WTC11 (cell line): ENCODE results near the gene KLK6. TPM values are rescaled to one million over a fixed set of nuclear protein-coding genes. Genes with fewer than 3 reads are reported as not detected.

Experiments used
- ARID4B ChIP-seq: sonication (generic); formaldehyde crosslinking; IDR thresholded peaks from 2 replicates; pipeline ENCODE4 v1.8.0; 2023; ENCODE audit warnings: missing genetic modification reagents, mild to moderate bottlenecking, borderline replicate concordance
- ATF1 ChIP-seq: sonication (generic); formaldehyde crosslinking; IDR thresholded peaks from 2 replicates; pipeline ENCODE4 v1.8.1; 2023; ENCODE audit warnings: mild to moderate bottlenecking, moderate library complexity, missing genetic modification reagents
- ATF2 ChIP-seq: sonication (generic); formaldehyde crosslinking; IDR thresholded peaks from 2 replicates; pipeline ENCODE4 v1.8.1; 2022; ENCODE audit warnings: low read depth, missing genetic modification reagents, borderline replicate concordance
- CBFB ChIP-seq: sonication (generic); formaldehyde crosslinking; IDR thresholded peaks from 2 replicates; pipeline ENCODE4 v1.8.1; 2022; ENCODE audit warnings: mild to moderate bottlenecking, low read depth, missing genetic modification reagents
- CDX4 ChIP-seq: fragments of 250-450 bp; sonication (Bioruptor Pico); IDR thresholded peaks from 2 replicates; pipeline ENCODE4 v1.9.0; 2021; ENCODE audit warnings: moderate library complexity, mild to moderate bottlenecking, inconsistent platforms, borderline replicate concordance
- E2F1 ChIP-seq: sonication (generic); formaldehyde crosslinking; IDR thresholded peaks from 2 replicates; pipeline ENCODE4 v1.8.0; 2022; ENCODE audit warnings: mild to moderate bottlenecking, missing genetic modification reagents
- E2F4 ChIP-seq: sonication (generic); formaldehyde crosslinking; IDR thresholded peaks from 2 replicates; pipeline ENCODE4 v1.8.1; 2022; ENCODE audit warnings: low read depth, mild to moderate bottlenecking, moderate library complexity, missing genetic modification reagents, borderline replicate concordance
- FOXJ3 ChIP-seq: sonication (generic); formaldehyde crosslinking; IDR thresholded peaks from 2 replicates; pipeline ENCODE4 v1.9.0; 2021; ENCODE audit warnings: missing genetic modification reagents, mild to moderate bottlenecking, borderline replicate concordance
- JUN ChIP-seq: sonication (generic); formaldehyde crosslinking; IDR thresholded peaks from 2 replicates; pipeline ENCODE4 v1.8.0; 2023; ENCODE audit warnings: mild to moderate bottlenecking, missing genetic modification reagents
- KAT7 ChIP-seq: sonication (generic); formaldehyde crosslinking; IDR thresholded peaks from 2 replicates; pipeline ENCODE4 v1.8.1; 2023; ENCODE audit warnings: missing genetic modification reagents, mild to moderate bottlenecking, borderline replicate concordance
- NR2C2 ChIP-seq: sonication (generic); formaldehyde crosslinking; IDR thresholded peaks from 2 replicates; pipeline ENCODE4 v1.8.0; 2022; ENCODE audit warnings: mild to moderate bottlenecking, missing genetic modification reagents
- NR3C1 ChIP-seq: sonication (generic); formaldehyde crosslinking; conservative IDR thresholded peaks from 2 replicates; pipeline ENCODE4 v1.8.1; 2023; ENCODE audit warnings: low read depth, mild to moderate bottlenecking, missing genetic modification reagents
- PREB ChIP-seq: sonication (generic); formaldehyde crosslinking; IDR thresholded peaks from 2 replicates; pipeline ENCODE4 v1.8.1; 2022; ENCODE audit warnings: mild to moderate bottlenecking, missing genetic modification reagents, moderate library complexity, borderline replicate concordance
- SMAD3 ChIP-seq: sonication (generic); formaldehyde crosslinking; IDR thresholded peaks from 2 replicates; pipeline ENCODE4 v1.8.0; 2022; ENCODE audit warnings: missing genetic modification reagents, mild to moderate bottlenecking, borderline replicate concordance
- STAT6 ChIP-seq: sonication (generic); formaldehyde crosslinking; conservative IDR thresholded peaks from 2 replicates; pipeline ENCODE4 v1.8.1; 2023; ENCODE audit warnings: mild to moderate bottlenecking, low read depth, missing genetic modification reagents, moderate library complexity
- TCF7 ChIP-seq: sonication (generic); formaldehyde crosslinking; IDR thresholded peaks from 2 replicates; pipeline ENCODE4 v1.8.0; 2022; ENCODE audit warnings: mild to moderate bottlenecking, low read depth, missing genetic modification reagents, moderate library complexity
- USF2 ChIP-seq: sonication (generic); formaldehyde crosslinking; IDR thresholded peaks from 2 replicates; pipeline ENCODE4 v1.8.1; 2023; ENCODE audit warnings: mild to moderate bottlenecking, missing genetic modification reagents, moderate library complexity
- ZNF416 ChIP-seq: fragments of 250-450 bp; sonication (Bioruptor Pico); IDR thresholded peaks from 2 replicates; pipeline ENCODE4 v1.9.0; 2021; ENCODE audit warnings: mild to moderate bottlenecking, inconsistent platforms
- ZSCAN18 ChIP-seq: fragments of 250-450 bp; sonication (Bioruptor Pico); IDR thresholded peaks from 2 replicates; pipeline ENCODE4 v2.1.2; 2022; ENCODE audit warnings: mild to moderate bottlenecking, moderate library complexity
- total RNA-seq: library from RNA; stranded (reverse); gene quantifications from 3 replicates; pipeline ENCODE4 v1.2.3, GENCODE V29; 2021

Gene KLK6
- total RNA-seq, 1 experiment from 2014 or later: 0.52 TPM

GRCh38 chr19:51016798-51017683 lies 47.6 kb upstream of the KLK6 start (continued):
- TF ChIP-seq USF2 (CRISPR knock-in tag): no peak
- TF ChIP-seq TCF7 (CRISPR knock-in tag): no peak
- TF ChIP-seq FOXJ3 (CRISPR knock-in tag): no peak
- no peak for TF ChIP-seq E2F1 (CRISPR knock-in tag)
- 0 out of 2 replicates have a peak, but pooled peaks have one; percentile 25 for TF ChIP-seq E2F4 (CRISPR knock-in tag)
- TF ChIP-seq ZNF416 (CRISPR knock-in tag): no peak
- no peak for TF ChIP-seq ZSCAN18 (CRISPR knock-in tag)
- no peak for TF ChIP-seq NR3C1 (CRISPR knock-in tag)
- 0 out of 2 replicates have a peak, but pooled peaks have one; percentile 68 for TF ChIP-seq ARID4B (CRISPR knock-in tag)
- TF ChIP-seq CDX4 (CRISPR knock-in tag): no peak
- no peak for TF ChIP-seq PREB
- peak; percentile 69; the same call in 1 of the 2 replicates for TF ChIP-seq SMAD3
- TF ChIP-seq NR2C2 (CRISPR knock-in tag): no peak
- no peak for TF ChIP-seq ATF1 (CRISPR knock-in tag)
- no peak for TF ChIP-seq STAT6 (CRISPR knock-in tag)
- no peak for TF ChIP-seq JUN (CRISPR knock-in tag)
- no peak for TF ChIP-seq KAT7 (CRISPR knock-in tag)
- no peak for TF ChIP-seq ATF2 (CRISPR knock-in tag)
- no peak for TF ChIP-seq CBFB
